Measurements from ENCODE around the gene DDX10.

- TF ChIP-seq CTCF (IDR thresholded peaks at IDR 0.05) (no peak), POLR2A (IDR thresholded peaks at IDR 0.05) (no peak)
Observed at GRCh38 chr11:108628812-108629211, 36.1 kb upstream of the DDX10 start.
